Measurements from ENCODE around the gene JAK1.

DNA sequence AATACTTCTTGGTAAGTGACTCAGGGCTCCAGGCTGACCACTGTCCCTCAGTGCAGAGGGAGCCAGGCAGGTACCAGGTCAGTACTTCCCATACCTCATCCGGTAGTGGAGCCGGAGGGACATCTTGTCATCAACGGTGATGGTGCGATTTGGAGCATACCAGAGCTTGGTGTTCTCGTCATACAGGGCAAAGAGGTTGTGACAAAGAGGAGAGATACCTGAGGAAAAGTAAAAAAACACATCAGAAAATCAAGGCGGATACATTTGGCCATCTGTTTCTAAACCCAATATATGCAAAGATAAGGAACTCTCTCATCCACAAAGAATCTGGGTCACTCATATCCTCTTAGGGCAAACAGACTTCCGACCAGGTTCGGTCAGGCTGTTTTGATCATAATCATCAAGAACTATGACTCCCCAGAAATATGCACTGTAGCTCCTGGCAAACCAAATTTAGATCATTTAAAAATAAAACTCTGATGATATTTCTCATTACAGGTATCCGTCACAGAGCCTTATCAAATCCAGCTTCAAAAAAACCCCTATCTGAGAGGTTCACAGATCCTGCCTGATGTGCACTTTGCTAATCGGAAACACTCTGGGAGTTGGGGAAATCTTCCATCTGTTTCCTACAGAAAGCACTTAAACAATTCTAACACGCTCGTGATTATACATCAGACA, 87.3 kb downstream of the JAK1 start:
- TF ChIP-seq POLR2A (IDR thresholded peaks at IDR 0.05): no peak
- TF ChIP-seq, protein P1, sequence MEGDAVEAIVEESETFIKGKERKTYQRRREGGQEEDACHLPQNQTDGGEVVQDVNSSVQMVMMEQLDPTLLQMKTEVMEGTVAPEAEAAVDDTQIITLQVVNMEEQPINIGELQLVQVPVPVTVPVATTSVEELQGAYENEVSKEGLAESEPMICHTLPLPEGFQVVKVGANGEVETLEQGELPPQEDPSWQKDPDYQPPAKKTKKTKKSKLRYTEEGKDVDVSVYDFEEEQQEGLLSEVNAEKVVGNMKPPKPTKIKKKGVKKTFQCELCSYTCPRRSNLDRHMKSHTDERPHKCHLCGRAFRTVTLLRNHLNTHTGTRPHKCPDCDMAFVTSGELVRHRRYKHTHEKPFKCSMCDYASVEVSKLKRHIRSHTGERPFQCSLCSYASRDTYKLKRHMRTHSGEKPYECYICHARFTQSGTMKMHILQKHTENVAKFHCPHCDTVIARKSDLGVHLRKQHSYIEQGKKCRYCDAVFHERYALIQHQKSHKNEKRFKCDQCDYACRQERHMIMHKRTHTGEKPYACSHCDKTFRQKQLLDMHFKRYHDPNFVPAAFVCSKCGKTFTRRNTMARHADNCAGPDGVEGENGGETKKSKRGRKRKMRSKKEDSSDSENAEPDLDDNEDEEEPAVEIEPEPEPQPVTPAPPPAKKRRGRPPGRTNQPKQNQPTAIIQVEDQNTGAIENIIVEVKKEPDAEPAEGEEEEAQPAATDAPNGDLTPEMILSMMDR (IDR thresholded peaks at IDR 0.05): no peak
